Muscle layer of colon (tissue), 2 donors: ENCODE data around the gene DCP2.

Source experiments
- H3K27ac ChIP-seq: one replicate; pipeline ENCODE4 v1.7.0; 2013; ENCODE audit warnings: low read depth, mild to moderate bottlenecking, low read length, moderate library complexity
- H3K27me3 ChIP-seq, 2 donors: one replicate each; pipeline ENCODE4 v1.7.0; 2013; ENCODE audit warnings: low read length in 2 of 2, mild to moderate bottlenecking in 2 of 2; ENCODE audit not compliant: insufficient read depth in 2 of 2, control insufficient read depth in 1 of 2
- H3K36me3 ChIP-seq: one replicate; pipeline ENCODE4 v1.7.0; 2013; ENCODE audit warnings: mild to moderate bottlenecking, low read length; ENCODE audit not compliant: insufficient read depth
- H3K4me1 ChIP-seq: one replicate; pipeline ENCODE4 v1.7.0; 2013; ENCODE audit warnings: mild to moderate bottlenecking, low read length; ENCODE audit not compliant: insufficient read depth
- H3K4me3 ChIP-seq, 2 donors: one replicate each; pipeline ENCODE4 v1.7.0; 2013; ENCODE audit warnings: low read length in 2 of 2, low read depth in 1 of 2, mild to moderate bottlenecking in 1 of 2, moderate library complexity in 1 of 2
- H3K9ac ChIP-seq: one replicate; pipeline ENCODE4 v1.7.0; 2013; ENCODE audit warnings: low read length
- H3K9me3 ChIP-seq: one replicate; pipeline ENCODE4 v1.7.0; 2013; ENCODE audit warnings: mild to moderate bottlenecking, low read length
- donor health status: abdominal sarcoma.
- donor health status: Adenocarcinoma of cecum.

The DCP2 gene

GRCh38 chr5:113048931-113049330 is 72.3 kb downstream of the DCP2 start:
- Histone ChIP-seq H3K9me3 (no peaks in the 10 kb centered on the region), H3K9ac (no peak overlapping the region), H3K4me1 (peaks cover 4% of the 10 kb centered on the region), H3K36me3 (peaks cover 7% of the 10 kb centered on the region), H3K4me3 (no peak overlapping the region), H3K27ac (no peak overlapping the region), H3K27me3 (no peaks in the 10 kb centered on the region)

- Histone ChIP-seq H3K9ac (no peak overlapping the region), H3K9me3 (no peaks in the 10 kb centered on the region), H3K4me3 (no peak overlapping the region), H3K4me1 (peaks cover 4% of the 10 kb centered on the region), H3K27me3 (no peaks in the 10 kb centered on the region), H3K27ac (no peak overlapping the region), H3K36me3 (peaks cover 7% of the 10 kb centered on the region)
Measured at GRCh38 chr5:113050721-113051382, 74.3 kb downstream of the DCP2 start.

GRCh38 chr5:113052041-113052795 is 75.6 kb downstream of the DCP2 start:
- Histone ChIP-seq H3K9me3 (no peaks in the 10 kb centered on the region), H3K27ac (no peak overlapping the region), H3K9ac (no peak overlapping the region), H3K27me3 (no peaks in the 10 kb centered on the region), H3K36me3 (peaks cover 7% of the 10 kb centered on the region), H3K4me3 (no peak overlapping the region), H3K4me1 (peaks cover 4% of the 10 kb centered on the region)

- Histone ChIP-seq H3K4me1 (peaks cover 4% of the 10 kb centered on the region), H3K4me3 (no peak overlapping the region)
Measured at GRCh38 chr5:113053511-113053995, 77.0 kb downstream of the DCP2 start.

GRCh38 chr5:113054899-113055298 is 78.3 kb downstream of the DCP2 start:
- H3K9ac ChIP-seq: no peak overlapping the region
- H3K4me1 ChIP-seq: peaks cover 13% of the 10 kb centered on the region
- no peaks in the 10 kb centered on the region for H3K36me3 ChIP-seq
- no peaks in the 10 kb centered on the region for H3K27me3 ChIP-seq
- no peak overlapping the region for H3K4me3 ChIP-seq
- no peaks in the 10 kb centered on the region for H3K9me3 ChIP-seq
- H3K27ac ChIP-seq: no peak overlapping the region

More at GRCh38 chr5:113053511-113053995, 77.0 kb downstream of the DCP2 start:
- Histone ChIP-seq H3K36me3 (peaks cover 7% of the 10 kb centered on the region), H3K27ac (no peak overlapping the region), H3K9ac (no peak overlapping the region), H3K9me3 (no peaks in the 10 kb centered on the region), H3K27me3 (no peaks in the 10 kb centered on the region)

GRCh38 chr5:113056988-113057387 is 80.4 kb downstream of the DCP2 start:
- no peaks in the 10 kb centered on the region for H3K27me3 ChIP-seq
- peaks cover 15% of the 10 kb centered on the region for H3K4me1 ChIP-seq
- no peaks in the 10 kb centered on the region for H3K36me3 ChIP-seq
- H3K4me3 ChIP-seq: no peak overlapping the region
- H3K9ac ChIP-seq: no peak overlapping the region
- no peaks in the 10 kb centered on the region for H3K9me3 ChIP-seq
- no peak overlapping the region for H3K27ac ChIP-seq

GRCh38 chr5:113057557-113057984 is 81.0 kb downstream of the DCP2 start:
- no peaks in the 10 kb centered on the region for H3K36me3 ChIP-seq
- no peaks in the 10 kb centered on the region for H3K27me3 ChIP-seq
- H3K9me3 ChIP-seq: no peaks in the 10 kb centered on the region
- no peak overlapping the region for H3K9ac ChIP-seq
- H3K4me1 ChIP-seq: peaks cover 11% of the 10 kb centered on the region
- H3K4me3 ChIP-seq: no peak overlapping the region
- no peak overlapping the region for H3K27ac ChIP-seq

GRCh38 chr5:113058269-113058668 is 81.7 kb downstream of the DCP2 start:
- H3K4me1 ChIP-seq: peaks cover 11% of the 10 kb centered on the region
- H3K9me3 ChIP-seq: no peaks in the 10 kb centered on the region
- H3K9ac ChIP-seq: no peak overlapping the region
- no peak overlapping the region for H3K4me3 ChIP-seq
- no peaks in the 10 kb centered on the region for H3K27me3 ChIP-seq
- peaks cover 4% of the 10 kb centered on the region for H3K36me3 ChIP-seq
- H3K27ac ChIP-seq: no peak overlapping the region

GRCh38 chr5:113058706-113059226 is 82.2 kb downstream of the DCP2 start:
- Histone ChIP-seq H3K27ac (no peak overlapping the region), H3K36me3 (peaks cover 8% of the 10 kb centered on the region), H3K9ac (no peak overlapping the region), H3K27me3 (no peaks in the 10 kb centered on the region), H3K4me1 (peaks cover 11% of the 10 kb centered on the region), H3K9me3 (no peaks in the 10 kb centered on the region), H3K4me3 (no peak overlapping the region)

GRCh38 chr5:113059232-113060040 is 82.8 kb downstream of the DCP2 start:
- H3K4me3 ChIP-seq: no peak overlapping the region
- H3K9ac ChIP-seq: no peak overlapping the region
- H3K27me3 ChIP-seq: no peaks in the 10 kb centered on the region
- no peak overlapping the region for H3K27ac ChIP-seq
- H3K4me1 ChIP-seq: peaks cover 11% of the 10 kb centered on the region
- peaks cover 8% of the 10 kb centered on the region for H3K36me3 ChIP-seq
- H3K9me3 ChIP-seq: no peaks in the 10 kb centered on the region

- H3K36me3 ChIP-seq: peaks cover 8% of the 10 kb centered on the region
- H3K27me3 ChIP-seq: no peaks in the 10 kb centered on the region
- no peak overlapping the region for H3K27ac ChIP-seq
- no peak overlapping the region for H3K4me3 ChIP-seq
- H3K9ac ChIP-seq: no peak overlapping the region
- H3K9me3 ChIP-seq: no peaks in the 10 kb centered on the region
- peaks cover 11% of the 10 kb centered on the region for H3K4me1 ChIP-seq
Measured at GRCh38 chr5:113060408-113061025, 83.9 kb downstream of the DCP2 start.
